ENCODE measurements around the gene UGT8.
"Not testable (repeated sequence)": the region's sequence is repeated elsewhere in the genome, so short reads cannot be mapped to it uniquely, and the experiment has no call there.

Gene UGT8

GRCh38 chr4:114607056-114607455 is 8.4 kb downstream of the UGT8 start:
- DNase-seq = no peak

DNA sequence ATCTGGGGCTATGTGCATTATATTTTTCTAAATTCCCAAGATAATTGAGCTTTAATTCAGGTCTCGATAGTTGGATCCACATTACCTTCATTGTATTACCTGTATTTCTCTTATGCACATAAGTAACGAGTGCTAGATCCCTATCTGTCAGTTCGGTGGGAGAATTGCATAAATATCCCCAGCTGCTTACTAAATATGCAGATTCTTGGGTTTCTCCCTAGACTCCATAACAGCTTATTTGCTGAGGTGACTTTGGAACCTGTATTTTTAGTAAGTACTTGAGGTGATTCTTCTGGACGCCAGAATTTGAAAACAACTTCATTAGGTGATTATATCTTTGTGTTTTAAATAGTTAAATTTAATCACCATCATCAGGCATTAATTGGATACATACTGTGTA is 15.0 kb downstream of the UGT8 start:
- no peak for DNase-seq

GRCh38 chr4:114615435-114615834 is 16.8 kb downstream of the UGT8 start:
- no peak for DNase-seq

GRCh38 chr4:114616036-114616435 is 17.4 kb downstream of the UGT8 start:
- DNase-seq = not testable (repeated sequence)

DNA sequence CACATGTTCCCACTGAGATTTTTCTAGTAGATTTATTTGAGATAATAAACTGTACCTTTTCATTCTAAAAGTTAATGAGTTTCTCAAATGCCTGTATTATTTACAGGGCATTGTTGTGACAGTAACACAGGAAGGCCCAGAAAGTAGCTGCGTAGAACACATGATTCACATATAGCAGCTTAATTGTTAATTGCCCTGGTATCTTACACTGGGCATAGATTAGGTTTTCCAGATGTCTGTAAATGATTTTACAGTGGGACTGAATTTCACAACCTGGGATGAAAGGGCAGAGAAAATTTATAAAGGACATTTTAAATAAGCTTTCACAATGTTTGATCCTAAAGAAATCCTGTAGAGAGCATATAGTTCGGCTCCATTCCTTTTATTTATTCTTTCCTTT is 27.6 kb downstream of the UGT8 start:
- DNase-seq = no peak

GRCh38 chr4:114636192-114636935 is 37.8 kb downstream of the UGT8 start:
- no peak for DNase-seq

- no peak for DNase-seq
Measured at GRCh38 chr4:114642173-114642780, 43.7 kb downstream of the UGT8 start.

DNA sequence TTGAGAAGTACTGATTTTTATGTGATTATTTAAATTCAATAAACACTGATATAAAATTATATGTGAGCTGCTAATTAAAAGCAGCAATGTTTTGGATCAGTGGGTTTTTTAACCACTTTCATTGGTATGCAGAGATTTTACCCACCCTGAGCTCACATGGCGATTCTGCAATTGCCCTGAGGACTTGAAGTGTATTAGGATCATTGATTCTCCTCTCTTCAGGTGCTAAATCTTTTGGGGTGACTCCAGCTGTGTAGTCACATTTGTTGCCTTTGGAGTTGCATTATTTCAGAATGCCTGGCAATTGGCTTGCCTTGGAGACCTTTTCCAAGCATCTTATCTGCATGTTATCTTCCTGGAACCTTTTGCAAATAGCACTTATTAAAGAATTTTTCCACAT is 51.3 kb downstream of the UGT8 start:
- DNase-seq = no peak

DNA sequence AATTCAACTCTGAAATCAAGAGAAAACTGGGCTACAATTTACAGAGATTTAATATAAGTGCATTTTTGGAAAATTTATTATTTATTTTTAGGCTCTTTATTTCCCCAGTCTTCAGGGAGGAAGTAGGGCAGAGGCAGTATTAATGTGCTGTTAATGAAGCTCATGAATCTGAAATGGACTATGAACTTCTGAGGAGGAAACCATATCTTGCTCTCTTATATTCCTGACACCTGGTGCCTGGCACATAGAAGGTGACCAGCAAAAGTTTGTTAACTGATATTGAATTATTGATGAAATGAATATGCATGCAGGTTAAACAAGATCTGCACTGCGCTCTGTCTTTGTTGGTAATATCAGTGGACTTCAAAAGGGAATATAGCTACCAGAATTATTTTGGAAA is 55.1 kb downstream of the UGT8 start:
- DNase-seq = no peak

- DNase-seq = no peak
Measured at GRCh38 chr4:114654592-114654991, 56.0 kb downstream of the UGT8 start.

DNA sequence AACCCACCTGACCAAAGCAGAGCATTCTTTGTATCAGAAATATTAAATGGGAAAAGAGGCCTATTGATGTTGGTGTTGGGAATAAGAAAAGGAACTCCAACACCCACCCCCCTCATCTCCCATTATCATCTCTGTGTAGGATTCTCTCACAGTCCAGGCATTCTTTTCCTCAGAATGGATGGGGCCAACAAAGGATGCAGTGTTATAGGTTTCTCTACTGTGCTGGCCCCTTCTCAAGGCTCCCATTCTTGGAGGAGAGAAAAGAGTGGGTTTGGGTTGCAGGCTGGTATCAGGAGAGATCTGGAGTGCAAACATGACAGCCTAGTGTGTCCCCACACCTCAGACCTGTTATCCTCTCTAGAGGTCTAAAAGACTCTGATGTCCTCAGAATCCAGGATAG is 59.6 kb downstream of the UGT8 start:
- no peak for DNase-seq

DNA sequence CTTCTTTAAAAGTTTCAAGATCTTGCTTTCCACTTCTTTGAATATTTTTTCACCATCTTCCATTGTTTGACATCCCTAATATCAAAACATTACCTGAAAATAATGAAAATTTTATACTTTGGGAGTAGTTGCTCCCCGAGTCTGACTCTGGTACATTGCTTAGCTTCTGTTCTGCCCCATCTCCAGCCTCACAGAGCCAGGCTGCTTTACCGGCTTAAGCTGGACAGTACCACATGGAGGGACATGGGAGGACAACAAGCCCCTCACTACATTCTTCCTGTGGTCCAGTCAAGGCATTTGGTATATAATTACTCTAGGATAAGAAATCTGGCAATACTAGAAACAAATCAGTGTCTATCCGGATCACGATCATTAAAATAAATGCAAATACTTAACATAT is 60.2 kb downstream of the UGT8 start:
- DNase-seq = no peak

DNA sequence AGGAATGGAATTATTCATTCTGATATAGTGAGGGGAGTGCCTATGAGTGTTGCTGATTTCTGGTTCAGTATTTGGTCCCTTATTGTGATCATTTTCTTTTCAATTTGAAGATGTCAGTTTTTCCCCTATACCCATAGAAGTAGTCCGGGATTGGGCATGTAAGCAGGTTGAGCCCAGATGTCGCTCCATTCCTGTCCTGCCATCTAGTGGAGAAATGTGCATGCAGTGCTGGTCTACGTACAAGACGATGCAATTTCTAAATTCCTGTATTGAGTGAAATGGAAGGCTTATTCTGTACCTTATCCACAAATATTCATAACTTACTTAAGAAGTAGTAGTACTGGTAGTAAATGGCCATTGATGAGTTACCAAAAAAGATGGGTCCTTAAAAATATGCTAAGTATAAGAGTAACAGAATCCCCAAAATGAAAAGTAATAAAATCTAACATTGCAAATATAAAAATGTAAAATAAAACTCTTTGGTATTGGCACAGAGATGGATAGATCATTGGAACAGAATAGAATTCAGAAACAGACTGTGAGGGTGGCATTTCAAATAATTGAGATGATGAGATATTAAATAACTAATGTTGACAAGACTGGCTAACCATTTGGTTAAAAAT is 60.9 kb downstream of the UGT8 start:
- no peak for DNase-seq

GRCh38 chr4:114663083-114663482 is 64.5 kb downstream of the UGT8 start:
- DNase-seq = no peak

GRCh38 chr4:114668577-114668976 is 70.0 kb downstream of the UGT8 start:
- no peak for DNase-seq

DNA sequence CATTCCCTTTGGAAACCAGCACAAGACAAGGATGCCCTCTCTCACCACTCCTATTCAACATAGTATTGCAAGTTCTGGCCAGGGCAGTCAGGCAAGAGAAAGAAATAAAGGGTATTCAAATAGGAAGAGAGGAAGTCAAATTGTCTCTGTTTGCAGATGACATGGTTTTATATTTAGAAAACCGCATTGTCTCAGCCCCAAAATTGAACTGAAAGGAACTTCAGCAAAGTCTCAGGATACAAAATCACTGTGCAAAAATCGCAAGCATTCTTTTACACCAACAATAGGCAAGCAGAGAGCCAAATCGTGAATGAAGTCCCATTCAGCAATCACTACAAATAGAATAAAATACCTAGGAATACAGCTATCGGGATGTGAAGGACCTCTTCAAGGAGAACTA is 72.1 kb downstream of the UGT8 start:
- not testable (repeated sequence) for DNase-seq

- no peak for DNase-seq
Measured at GRCh38 chr4:114673306-114673705, 74.7 kb downstream of the UGT8 start.

DNA sequence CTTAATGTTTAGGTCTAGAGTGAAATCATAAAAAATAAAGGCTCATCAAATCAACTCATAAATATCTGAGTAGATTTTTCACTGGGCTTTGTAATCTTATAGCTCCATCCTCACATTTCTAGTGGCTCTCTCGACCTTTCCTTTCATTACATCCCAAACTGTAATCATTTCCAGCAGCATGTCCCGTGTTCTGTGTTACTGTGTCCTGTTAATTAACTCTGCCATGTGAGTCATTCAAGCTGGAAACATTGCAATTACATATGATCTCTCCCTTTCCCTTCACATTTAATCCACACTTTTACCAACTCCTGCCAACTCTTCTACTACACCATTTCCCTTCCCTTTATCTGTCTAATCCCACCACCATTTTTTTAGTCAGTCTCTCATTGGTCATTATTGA is 75.5 kb downstream of the UGT8 start:
- no peak for DNase-seq

DNA sequence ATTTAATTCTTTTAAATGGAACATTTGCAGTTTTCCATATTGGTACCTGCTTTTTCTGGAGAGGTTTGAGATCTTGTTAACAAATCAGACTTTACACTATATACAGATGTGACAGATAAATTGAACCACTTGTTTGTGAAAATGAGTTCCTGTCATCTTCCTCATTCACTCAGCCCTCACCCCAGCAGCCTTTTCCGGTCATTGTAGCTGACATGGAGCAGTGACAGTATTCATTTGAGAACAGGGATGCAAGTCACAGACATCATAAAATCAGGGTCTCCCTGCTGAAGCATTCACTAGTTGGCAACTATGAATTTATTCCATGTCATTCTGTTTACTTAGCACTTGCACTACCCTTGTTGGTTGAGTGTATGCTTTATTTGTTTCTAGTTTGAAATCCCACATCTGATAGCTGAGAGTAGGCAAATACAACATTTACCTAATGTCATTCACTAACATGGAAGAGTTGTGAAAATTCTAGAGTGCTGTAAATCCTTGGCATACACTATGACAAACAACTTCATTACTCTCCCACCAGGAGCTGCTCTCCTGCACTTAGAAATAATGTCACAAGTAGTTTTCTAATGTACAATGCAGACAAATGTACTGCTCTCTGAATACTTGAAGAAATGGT is 78.9 kb downstream of the UGT8 start:
- DNase-seq = no peak

- no peak for DNase-seq
Measured at GRCh38 chr4:114684462-114684861, 85.9 kb downstream of the UGT8 start.

GRCh38 chr4:114688059-114688458 is 89.5 kb downstream of the UGT8 start:
- DNase-seq = no peak

DNA sequence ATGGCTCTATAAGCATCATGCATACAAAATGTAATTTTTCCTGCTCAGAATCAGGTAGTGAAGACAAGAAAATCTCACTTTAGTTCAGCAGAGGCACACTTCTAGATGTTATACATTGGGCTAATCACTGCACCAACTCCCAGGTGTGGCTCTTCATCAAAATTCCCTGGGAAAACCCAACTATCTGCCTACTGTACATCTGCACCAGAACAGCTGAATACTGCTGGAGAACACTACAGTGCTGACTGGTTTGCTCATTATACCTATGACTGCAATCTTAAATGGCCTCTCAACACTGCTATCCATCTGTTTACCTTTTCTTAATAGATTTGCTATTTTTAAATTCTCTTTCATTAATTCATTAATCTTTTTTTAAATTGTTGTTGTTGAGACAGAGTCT is 92.0 kb downstream of the UGT8 start:
- DNase-seq = no peak

GRCh38 chr4:114691865-114692264 is 93.3 kb downstream of the UGT8 start:
- DNase-seq = no peak

- DNase-seq = no peak
Measured at GRCh38 chr4:114692958-114693357, 94.4 kb downstream of the UGT8 start.

Measured in activated CD4-positive, CD25-positive, alpha-beta regulatory T cell (primary cell).